HG03432 (cell line): ENCODE data around the gene CLDN24.

ENCODE experiments used
- ATAC-seq: cut with Tn5 transposase; IDR thresholded peaks from one replicate; pipeline ENCODE4 v1.9.1; 2021; ENCODE audit warnings: mild to moderate bottlenecking, moderate library complexity; ENCODE audit not compliant: unreplicated experiment

CLDN24 gene

GRCh38 chr4:183323295-183323694 lies 1.1 kb upstream of the CLDN24 start:
- no peak for ATAC-seq

- no peak for ATAC-seq
Measured at GRCh38 chr4:183321516-183321915, 710 bp downstream of the CLDN24 start.

- ATAC-seq = peak; percentile 54
Measured at GRCh38 chr4:183321079-183321478, 1.1 kb downstream of the CLDN24 start.

DNA sequence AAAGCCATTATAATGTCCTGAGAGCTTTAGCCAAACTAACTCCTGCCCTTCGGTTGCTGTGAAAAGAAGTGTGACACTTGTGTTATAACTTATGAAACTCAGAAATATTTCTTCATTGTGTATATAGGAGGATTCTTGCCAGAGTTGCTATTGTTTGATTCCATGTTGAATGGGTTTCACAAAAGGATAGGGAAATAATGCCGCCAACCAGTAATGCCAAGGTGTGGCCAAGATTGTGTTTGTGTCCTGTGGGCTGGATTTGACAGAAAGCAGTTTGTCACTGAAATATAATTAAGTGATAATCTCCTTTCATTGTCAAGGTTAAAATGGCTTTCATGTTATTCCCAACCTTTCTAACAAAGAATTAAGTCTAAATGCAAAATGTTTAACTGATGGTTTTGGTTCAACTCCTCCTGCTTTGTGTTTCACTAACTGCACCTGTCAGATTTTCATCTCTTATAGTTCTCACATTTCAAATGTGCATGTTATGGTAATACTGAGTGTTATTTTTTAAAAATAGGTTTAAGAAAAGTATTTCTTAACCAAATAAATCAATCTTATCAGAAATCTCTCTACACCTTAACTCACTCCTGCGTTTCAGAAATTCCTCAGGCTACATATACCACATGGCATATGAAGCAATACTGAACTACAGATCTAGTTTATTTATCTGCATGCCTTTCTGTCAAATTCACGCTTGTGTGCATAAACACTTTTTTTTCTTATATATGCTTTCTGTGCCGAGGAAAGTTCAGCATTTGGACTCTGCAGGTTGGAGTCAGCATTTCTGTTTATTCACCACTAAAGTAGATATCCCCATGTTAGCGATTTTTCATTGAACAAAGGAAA lies 1.8 kb downstream of the CLDN24 start, which contains the start of gene CLDN22:
Gene CLDN22, minus strand, starts transcription at position 66 of the 849 bp plus-strand sequence. Its CDS starts 58 bp downstream, at position 8.
- no peak for ATAC-seq

DNA sequence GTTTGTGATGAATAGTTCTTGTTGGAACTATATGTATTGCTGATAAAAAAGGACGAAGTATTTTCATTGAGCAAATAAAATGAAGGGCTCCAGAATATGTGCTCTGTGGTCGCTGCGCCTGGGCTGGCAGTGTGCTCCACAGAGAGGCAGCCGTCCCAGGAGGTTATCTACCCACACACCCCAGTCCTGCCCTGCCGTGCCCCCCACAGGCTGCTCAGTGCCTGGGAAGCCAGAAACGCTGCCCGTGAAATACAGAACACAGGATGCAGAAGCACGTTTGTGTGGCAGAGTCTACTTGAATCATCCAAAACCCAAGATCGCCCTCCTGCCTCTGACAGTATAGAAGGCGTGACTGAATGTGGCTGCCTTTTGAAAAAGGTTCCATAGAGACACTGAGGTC lies 3.6 kb downstream of the CLDN24 start:
- ATAC-seq = no peak

GRCh38 chr4:183314806-183315205 lies 7.4 kb downstream of the CLDN24 start:
- no peak for ATAC-seq

DNA sequence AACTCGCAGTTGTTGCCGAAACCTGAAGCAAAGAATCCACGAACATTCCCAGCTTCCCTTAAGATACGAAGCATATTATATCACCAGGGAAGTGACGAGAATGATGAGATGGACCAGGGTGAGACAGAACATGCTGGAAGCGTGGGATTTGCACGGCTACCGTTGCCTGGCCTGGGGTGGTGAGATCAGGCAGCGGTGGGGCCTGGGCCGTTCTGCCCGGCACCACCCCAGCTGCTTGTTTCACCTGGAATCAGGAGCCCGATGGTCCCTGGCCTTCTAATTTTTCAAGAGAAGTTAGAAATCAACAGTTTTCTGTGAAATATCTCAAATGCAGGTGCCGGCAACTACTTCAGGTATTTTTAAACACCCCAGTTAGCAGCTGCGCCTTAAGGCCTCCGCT lies 7.9 kb downstream of the CLDN24 start:
- ATAC-seq = no peak

DNA sequence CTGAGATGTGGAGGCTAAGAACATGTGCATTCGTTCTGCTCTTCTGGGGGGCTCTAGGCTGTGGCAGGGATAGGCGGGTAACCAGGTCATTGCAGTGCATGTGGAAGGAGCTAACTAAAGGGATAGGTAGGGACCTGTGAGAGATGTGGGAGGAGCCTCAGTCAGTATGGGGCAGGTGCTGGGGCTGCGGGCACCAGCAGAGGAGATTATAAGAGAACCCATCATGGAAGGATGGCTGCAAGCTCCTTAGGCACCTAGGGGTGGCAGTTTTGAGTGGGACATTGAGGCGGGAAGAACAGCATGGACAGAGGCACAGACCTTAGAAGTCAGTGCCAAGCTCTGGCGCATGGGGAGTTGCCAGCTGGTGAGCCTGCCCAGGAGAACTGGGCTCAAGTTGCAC lies 9.4 kb downstream of the CLDN24 start:
- ATAC-seq = no peak

- ATAC-seq = no peak
Measured at GRCh38 chr4:183306811-183307210, 15.4 kb downstream of the CLDN24 start.

DNA sequence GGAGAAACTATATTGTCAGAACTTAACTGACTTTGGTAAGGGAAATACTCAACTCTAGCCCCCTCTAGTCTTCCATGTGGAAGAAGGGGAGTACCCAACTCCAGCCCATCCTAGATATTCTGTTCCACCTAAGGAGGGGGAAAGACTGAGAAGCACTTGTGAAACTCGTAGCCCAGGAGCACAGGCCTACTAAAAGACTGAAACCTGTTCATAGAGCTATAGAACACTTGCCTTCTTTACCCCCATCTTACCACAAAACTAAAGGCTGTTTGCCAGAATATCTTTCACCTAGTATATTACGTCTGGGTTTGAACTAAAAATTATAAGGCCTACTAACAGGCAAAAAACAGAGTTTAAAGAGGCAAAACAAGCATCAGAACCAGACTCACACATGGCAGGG lies 17.7 kb downstream of the CLDN24 start:
- ATAC-seq = peak; percentile 23

DNA sequence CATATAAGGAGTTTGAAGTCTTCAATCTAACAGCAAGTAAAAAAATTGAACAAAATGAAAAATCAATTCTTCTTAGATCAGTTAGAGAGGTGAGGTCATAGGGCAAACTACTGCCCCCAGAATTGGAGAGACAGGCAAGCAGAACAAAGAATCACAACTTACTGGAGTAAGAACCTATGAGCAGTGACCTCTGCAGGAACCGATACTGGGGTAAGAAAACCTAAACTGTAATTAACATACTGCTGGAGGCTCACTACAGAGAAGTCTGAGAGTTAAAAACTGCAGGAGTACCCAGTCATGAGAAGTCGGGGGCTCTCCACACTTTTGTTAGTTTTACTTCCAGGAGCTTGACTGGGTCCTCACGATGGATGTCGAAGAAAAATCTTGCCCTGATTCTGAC lies 18.2 kb downstream of the CLDN24 start:
- peak; percentile 49 for ATAC-seq

GRCh38 chr4:183303301-183303700 lies 18.9 kb downstream of the CLDN24 start:
- no peak for ATAC-seq

GRCh38 chr4:183300655-183301054 lies 21.6 kb downstream of the CLDN24 start:
- no peak for ATAC-seq

- ATAC-seq = no peak
Measured at GRCh38 chr4:183300070-183300469, 22.2 kb downstream of the CLDN24 start.

- no peak for ATAC-seq
Measured at GRCh38 chr4:183299464-183299863, 22.8 kb downstream of the CLDN24 start.

DNA sequence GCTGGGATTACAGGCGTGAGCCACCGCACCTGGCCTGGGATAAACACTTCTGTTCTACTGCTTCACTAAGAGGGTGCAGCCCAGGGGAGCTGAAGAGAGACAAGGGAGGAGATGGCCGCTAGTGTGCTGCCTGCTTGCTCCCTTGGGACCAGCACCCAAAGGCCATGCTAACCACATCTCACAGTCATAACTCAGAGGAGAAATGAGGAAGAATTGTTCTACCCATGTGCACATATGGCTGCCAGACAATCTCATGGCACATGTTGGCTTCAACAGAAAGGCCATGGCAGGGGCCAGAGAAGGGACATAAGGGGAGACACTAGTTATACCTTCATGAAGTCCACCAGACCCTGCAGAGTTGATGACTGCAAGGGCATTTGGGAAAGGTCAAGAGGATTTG lies 24.6 kb downstream of the CLDN24 start:
- peak; percentile 88 for ATAC-seq

GRCh38 chr4:183295711-183296110 lies 26.5 kb downstream of the CLDN24 start:
- no peak for ATAC-seq

DNA sequence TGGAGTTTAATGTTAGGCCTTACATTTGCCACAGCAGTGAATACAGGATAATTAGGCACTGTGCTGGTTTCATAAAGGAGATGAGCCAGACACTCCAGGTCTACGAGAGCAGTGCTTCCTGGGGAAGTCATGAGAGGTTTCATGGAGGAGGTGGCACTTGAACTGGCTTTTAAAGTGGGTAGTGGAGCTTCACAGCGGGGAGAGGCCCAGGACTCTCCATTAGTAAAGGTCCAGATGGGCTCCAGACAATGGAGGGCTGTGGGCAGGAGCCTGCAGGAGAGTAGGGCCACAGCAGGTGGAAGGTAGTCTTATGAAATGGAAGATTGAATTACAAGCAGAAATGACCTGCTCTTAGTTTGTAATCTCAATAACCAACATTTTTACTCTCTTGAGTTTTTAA lies 31.2 kb downstream of the CLDN24 start:
- ATAC-seq = no peak

GRCh38 chr4:183289688-183290087 lies 32.5 kb downstream of the CLDN24 start:
- ATAC-seq = no peak

GRCh38 chr4:183288955-183289354 lies 33.3 kb downstream of the CLDN24 start:
- ATAC-seq = no peak

- peak; percentile 73 for ATAC-seq
Measured at GRCh38 chr4:183287677-183288076, 34.5 kb downstream of the CLDN24 start.

GRCh38 chr4:183287309-183287659 lies 34.9 kb downstream of the CLDN24 start:
- ATAC-seq = peak; percentile 79
